Measurements from ENCODE around the gene PSMG4.
"Not testable (repeated sequence)": the region's sequence is repeated elsewhere in the genome, so short reads cannot be mapped to it uniquely, and the experiment has no call there.

The PSMG4 gene

GRCh38 chr6:3239110-3239830 is 19.5 kb upstream of the PSMG4 start:
- Mint-ChIP-seq H3K4me1 (peaks cover 11% of the 10 kb centered on the region), H3K27ac (no peak overlapping the region), H3K36me3 (no peaks in the 10 kb centered on the region), H3K4me3 (no peak overlapping the region), H3K27me3 (peaks cover 87% of the 10 kb centered on the region), H3K9me3 (no peaks in the 10 kb centered on the region)
- ATAC-seq: no peak

GRCh38 chr6:3240595-3240994 is 18.2 kb upstream of the PSMG4 start:
- no peaks in the 10 kb centered on the region for H3K36me3 Mint-ChIP-seq
- no peak overlapping the region for H3K4me3 Mint-ChIP-seq
- peaks cover 77% of the 10 kb centered on the region for H3K27me3 Mint-ChIP-seq
- no peak overlapping the region for H3K27ac Mint-ChIP-seq
- no peaks in the 10 kb centered on the region for H3K9me3 Mint-ChIP-seq
- ATAC-seq: no peak
- peaks cover 11% of the 10 kb centered on the region for H3K4me1 Mint-ChIP-seq

GRCh38 chr6:3241745-3242144 is 17.0 kb upstream of the PSMG4 start:
- Mint-ChIP-seq H3K27me3 (peaks cover 75% of the 10 kb centered on the region), H3K4me1 (peaks cover 11% of the 10 kb centered on the region)
- H3K36me3 Mint-ChIP-seq, ATAC-seq, H3K9me3 Mint-ChIP-seq, H3K27ac Mint-ChIP-seq, H3K4me3 Mint-ChIP-seq: not testable (repeated sequence)

GRCh38 chr6:3242768-3243167 is 16.0 kb upstream of the PSMG4 start:
- peaks cover 65% of the 10 kb centered on the region for H3K27me3 Mint-ChIP-seq
- no peaks in the 10 kb centered on the region for H3K9me3 Mint-ChIP-seq

GRCh38 chr6:3244003-3244831 is 14.5 kb upstream of the PSMG4 start:
- Mint-ChIP-seq H3K9me3 (no peaks in the 10 kb centered on the region), H3K27ac (no peak overlapping the region), H3K36me3 (no peaks in the 10 kb centered on the region), H3K4me1 (no peaks in the 10 kb centered on the region), H3K27me3 (peaks cover 67% of the 10 kb centered on the region), H3K4me3 (no peak overlapping the region)
- ATAC-seq: no peak

More at GRCh38 chr6:3242768-3243167, 16.0 kb upstream of the PSMG4 start:
- H3K4me1 Mint-ChIP-seq: peaks cover 7% of the 10 kb centered on the region
- H3K27ac Mint-ChIP-seq: no peak overlapping the region
- H3K4me3 Mint-ChIP-seq: no peak overlapping the region
- no peaks in the 10 kb centered on the region for H3K36me3 Mint-ChIP-seq
- ATAC-seq: no peak

GRCh38 chr6:3244832-3245161 is 13.9 kb upstream of the PSMG4 start:
- peaks cover 67% of the 10 kb centered on the region for H3K27me3 Mint-ChIP-seq
- not testable (repeated sequence) for ATAC-seq, H3K4me3 Mint-ChIP-seq, H3K9me3 Mint-ChIP-seq, H3K36me3 Mint-ChIP-seq, H3K27ac Mint-ChIP-seq, H3K4me1 Mint-ChIP-seq

GRCh38 chr6:3245216-3245615 is 13.5 kb upstream of the PSMG4 start:
- ATAC-seq: no peak
- H3K9me3 Mint-ChIP-seq: no peaks in the 10 kb centered on the region
- no peaks in the 10 kb centered on the region for H3K36me3 Mint-ChIP-seq
- H3K27ac Mint-ChIP-seq: no peak overlapping the region
- peaks cover 67% of the 10 kb centered on the region for H3K27me3 Mint-ChIP-seq
- no peak overlapping the region for H3K4me3 Mint-ChIP-seq
- H3K4me1 Mint-ChIP-seq: no peaks in the 10 kb centered on the region

- Mint-ChIP-seq H3K4me3 (no peak overlapping the region), H3K36me3 (no peaks in the 10 kb centered on the region), H3K27ac (no peak overlapping the region), H3K9me3 (no peaks in the 10 kb centered on the region), H3K27me3 (peaks cover 75% of the 10 kb centered on the region), H3K4me1 (peaks cover 7% of the 10 kb centered on the region)
- no peak for ATAC-seq
These were observed 11.2 kb upstream of the PSMG4 start for GRCh38 chr6:3247255-3248146.

- Mint-ChIP-seq H3K9me3 (peaks cover 5% of the 10 kb centered on the region), H3K4me3 (no peak overlapping the region), H3K36me3 (no peaks in the 10 kb centered on the region), H3K27me3 (peaks cover 57% of the 10 kb centered on the region), H3K27ac (no peak overlapping the region), H3K4me1 (peaks cover 7% of the 10 kb centered on the region)
- ATAC-seq: no peak
These were observed 8.9 kb upstream of the PSMG4 start for GRCh38 chr6:3249821-3250220.

GRCh38 chr6:3250231-3250675 is 8.5 kb upstream of the PSMG4 start:
- Mint-ChIP-seq H3K4me3 (no peak overlapping the region), H3K9me3 (peaks cover 5% of the 10 kb centered on the region), H3K4me1 (peaks cover 7% of the 10 kb centered on the region), H3K36me3 (no peaks in the 10 kb centered on the region), H3K27me3 (peaks cover 57% of the 10 kb centered on the region), H3K27ac (no peak overlapping the region)
- no peak for ATAC-seq

- no peak overlapping the region for H3K27ac Mint-ChIP-seq
- ATAC-seq: peak; percentile 75
- H3K36me3 Mint-ChIP-seq: no peaks in the 10 kb centered on the region
- peaks cover 5% of the 10 kb centered on the region for H3K9me3 Mint-ChIP-seq
- H3K27me3 Mint-ChIP-seq: peaks cover 54% of the 10 kb centered on the region
- H3K4me1 Mint-ChIP-seq: peaks cover 7% of the 10 kb centered on the region
- peak overlapping the region; percentile 17 for H3K4me3 Mint-ChIP-seq
These were observed 7.1 kb upstream of the PSMG4 start for GRCh38 chr6:3251462-3252314.

GRCh38 chr6:3252369-3252768 is 6.4 kb upstream of the PSMG4 start:
- H3K27ac Mint-ChIP-seq: no peak overlapping the region
- peaks cover 57% of the 10 kb centered on the region for H3K27me3 Mint-ChIP-seq
- peaks cover 7% of the 10 kb centered on the region for H3K4me1 Mint-ChIP-seq
- H3K36me3 Mint-ChIP-seq: no peaks in the 10 kb centered on the region
- H3K4me3 Mint-ChIP-seq: no peak overlapping the region
- ATAC-seq: no peak
- peaks cover 5% of the 10 kb centered on the region for H3K9me3 Mint-ChIP-seq

GRCh38 chr6:3252861-3253596 is 5.7 kb upstream of the PSMG4 start:
- peaks cover 7% of the 10 kb centered on the region for H3K4me1 Mint-ChIP-seq
- no peak for ATAC-seq
- no peaks in the 10 kb centered on the region for H3K36me3 Mint-ChIP-seq
- peaks cover 54% of the 10 kb centered on the region for H3K27me3 Mint-ChIP-seq
- no peak overlapping the region for H3K27ac Mint-ChIP-seq
- peaks cover 5% of the 10 kb centered on the region for H3K9me3 Mint-ChIP-seq
- no peak overlapping the region for H3K4me3 Mint-ChIP-seq

- Mint-ChIP-seq H3K27me3 (peaks cover 49% of the 10 kb centered on the region), H3K4me1 (peaks cover 7% of the 10 kb centered on the region), H3K36me3 (no peaks in the 10 kb centered on the region), H3K27ac (no peak overlapping the region), H3K9me3 (peaks cover 5% of the 10 kb centered on the region), H3K4me3 (no peak overlapping the region)
- peak; percentile 28 for ATAC-seq
These were observed 5.2 kb upstream of the PSMG4 start for GRCh38 chr6:3253597-3253961.

Measured in stimulated activated memory B cell treated with anti-CD40 and anti-IgM and Interleukin-4, amounts not matched to agents 10 μg/mL and 1 μg/mL and 100 μg/mL, for 72 hours (primary cell).